GM12878 (cell line): Measurements from ENCODE around the gene LMNTD2. TPM values are rescaled to one million over a fixed set of nuclear protein-coding genes. Genes with fewer than 3 reads are reported as not detected.

Experiments
- BCLAF1 ChIP-seq: fragments of 450-650 bp; IDR thresholded peaks from 2 replicates; pipeline ENCODE4 v1.6.1; 2017; ENCODE audit warnings: antibody characterized with exemption, mild to moderate bottlenecking, moderate library complexity
- BHLHE40 ChIP-seq, 2 experiments: fragments of 450-650 bp in 1 of 2; IDR thresholded peaks; 2 replicates each; pipeline ENCODE4 v1.6.1; 2011 to 2017; ENCODE audit warnings: low read depth in 2 of 2, borderline replicate concordance in 1 of 2, improper control_type of control experiment in 1 of 2, low read length in 1 of 2, mild to moderate bottlenecking in 1 of 2
- DPF2 ChIP-seq: fragments of 450-650 bp; IDR thresholded peaks from 2 replicates; pipeline ENCODE4 v1.6.1; 2017; ENCODE audit warnings: mild to moderate bottlenecking
- ESRRA ChIP-seq: IDR thresholded peaks from 2 replicates; pipeline ENCODE4 v1.6.1; 2012; ENCODE audit warnings: mild to moderate bottlenecking, low read length, improper control_type of control experiment
- KDM1A ChIP-seq: fragments of 200-600 bp; sonication (generic); IDR thresholded peaks from 2 replicates; pipeline ENCODE4 v1.6.1; 2016; ENCODE audit warnings: borderline replicate concordance
- NFYA ChIP-seq: IDR thresholded peaks from 2 replicates; pipeline ENCODE4 v1.6.1; 2011; ENCODE audit warnings: low read depth, mild to moderate bottlenecking, low read length, improper control_type of control experiment, borderline replicate concordance
- POLR2A ChIP-seq: IDR thresholded peaks from 2 replicates; pipeline ENCODE4 v1.6.1; 2011; ENCODE audit warnings: low read depth, mild to moderate bottlenecking, low read length
- REST ChIP-seq: IDR thresholded peaks from 2 replicates; pipeline ENCODE4 v1.6.1; 2012; ENCODE audit warnings: mild to moderate bottlenecking, low read depth, low read length
- polyA plus RNA-seq, 11 experiments: library from polyadenylated mRNA; depleted of rRNA in 4 of 11; unstranded in 6 of 11; stranded (reverse) in 5 of 11; fragments of >200 nt; fragmentation: Nextera tagmentation in 4 of 11; fragmentation: Illumina TruSeq in 1 of 11; extraction: Ambion mirVana in 4 of 11; extraction: Trizol in 1 of 11; gene quantifications; 1 replicate in 1 of 11; 2 replicates in 10 of 11; pipeline versions ENCODE4 v1.2.1 to v1.2.3, GENCODE V29; 2011 to 2016; ENCODE audit warnings: inconsistent platforms in 2 of 11, missing spikeins in 2 of 11, low read depth in 1 of 11
- total RNA-seq, 4 experiments: library from RNA; depleted of rRNA in 3 of 4; stranded (reverse); fragments of >200 nt in 3 of 4; fragmentation: Illumina TruSeq in 1 of 4; extraction: Trizol in 1 of 4; gene quantifications; 2 replicates each; pipeline versions ENCODE4 v1.2.1 to v1.2.3, GENCODE V29; 2013 to 2021

Gene LMNTD2
- total and polyA plus RNA-seq, 10 of the 15 experiments (the other 5 are each of a cell fraction or from before 2014, with no cell fraction given) = 0.22 to 4.1 (median 1.3) TPM; not detected in 2

DNA sequence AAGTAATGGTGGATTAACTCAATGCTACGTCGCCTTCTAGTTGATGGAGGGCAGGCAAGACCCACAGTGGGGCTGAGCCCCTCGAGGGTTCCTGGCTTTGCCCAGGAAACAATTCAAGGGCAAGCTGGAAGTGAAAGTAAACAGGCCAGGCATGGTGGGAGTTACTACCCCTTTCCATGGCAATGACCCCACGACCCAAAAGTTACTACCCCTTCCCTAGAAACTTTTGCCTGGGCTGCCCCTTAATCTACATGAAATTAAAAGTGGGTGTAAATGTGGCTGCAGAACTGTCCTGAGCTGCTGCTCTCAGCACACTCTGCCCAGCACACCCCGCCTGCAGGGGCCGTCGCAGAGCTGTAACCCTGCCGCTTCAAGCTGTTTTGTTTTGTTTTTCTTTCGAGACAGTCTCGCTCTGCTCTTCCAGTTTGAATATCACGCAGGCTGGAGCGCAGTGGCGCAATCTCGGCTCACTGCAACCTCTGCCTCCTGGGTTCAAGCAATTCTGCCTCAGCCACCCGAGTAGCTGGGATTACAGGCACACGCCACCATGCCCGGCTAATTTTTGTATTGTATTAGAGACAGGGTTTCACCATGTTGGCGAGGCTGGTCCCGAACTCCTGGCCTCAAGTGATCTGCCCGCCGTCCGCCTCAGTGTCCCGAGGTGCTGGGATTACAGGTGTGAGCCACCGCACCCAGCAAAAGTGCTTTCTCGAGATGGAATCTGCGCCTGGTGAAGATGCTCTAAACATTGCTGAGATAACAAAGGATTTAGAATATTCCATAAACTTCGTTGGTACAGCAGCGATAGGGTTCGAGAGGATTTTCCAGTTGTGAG lies 47.6 kb downstream of the LMNTD2 start (continued):
- no peak for TF ChIP-seq REST
- no peak for TF ChIP-seq ESRRA
- no peak for TF ChIP-seq NFYA
- no peak for TF ChIP-seq BCLAF1
- TF ChIP-seq POLR2A = no peak
- no peak for TF ChIP-seq BHLHE40 (IDR thresholded peaks at IDR 0.05; ENCODE audit: borderline replicate concordance in 1 of 2, low read depth in 2 of 2, low read length in 1 of 2)
- TF ChIP-seq KDM1A = no peak
- TF ChIP-seq DPF2 = no peak
